ENCODE data around the gene COLQ. TPM values are rescaled to one million over a fixed set of nuclear protein-coding genes. Genes with fewer than 3 reads are reported as not detected.

The COLQ gene
- total RNA-seq, 1 experiment from 2014 or later: 1.9 TPM

GRCh38 chr3:15409774-15410173, 111.7 kb downstream of the COLQ start:
- no TSS peak for BruUV-seq (replicated peaks)
- CTCF ChIA-PET: no interaction called here

More at GRCh38 chr3:15409774-15410173, 111.7 kb downstream of the COLQ start:
- TF ChIP-seq SRF (IDR thresholded peaks at IDR 0.05; ENCODE audit: low read depth) (no peak), SIN3A (IDR thresholded peaks at IDR 0.05; ENCODE audit: low read depth) (no peak), EGR1 (IDR thresholded peaks at IDR 0.05; ENCODE audit: low read depth) (no peak), POLR2A (IDR thresholded peaks at IDR 0.05; ENCODE audit: borderline replicate concordance, extremely low read depth, insufficient read depth, insufficient read length) (no peak), MAX (IDR thresholded peaks at IDR 0.05) (no peak), YY1 (IDR thresholded peaks at IDR 0.05; ENCODE audit: extremely low read depth, insufficient replicate concordance, low read depth, low read length) (no peak), ATF3 (IDR thresholded peaks at IDR 0.05) (no peak), FOSL1 (IDR thresholded peaks at IDR 0.05; ENCODE audit: low read depth) (no peak), POLR2AphosphoS5 (IDR thresholded peaks at IDR 0.05; ENCODE audit: low read depth, low read length) (no peak), ZBTB33 (IDR thresholded peaks at IDR 0.05; ENCODE audit: extremely low read depth, insufficient replicate concordance, low read length) (no peak), RAD21 (IDR thresholded peaks at IDR 0.05; ENCODE audit: low read depth) (no peak), SP1 (IDR thresholded peaks at IDR 0.05; ENCODE audit: low read depth) (no peak), CTCF (IDR thresholded peaks at IDR 0.05 in 2 of 3, conservative IDR thresholded peaks at IDR 0.05 in 1 of 3; ENCODE audit: borderline replicate concordance in 1 of 3, insufficient read depth in 1 of 3, low read depth in 2 of 3, low read length in 2 of 3) (no peak), CEBPB (IDR thresholded peaks at IDR 0.05; ENCODE audit: low read depth) (no peak)
- TF ChIP-seq, protein P1, sequence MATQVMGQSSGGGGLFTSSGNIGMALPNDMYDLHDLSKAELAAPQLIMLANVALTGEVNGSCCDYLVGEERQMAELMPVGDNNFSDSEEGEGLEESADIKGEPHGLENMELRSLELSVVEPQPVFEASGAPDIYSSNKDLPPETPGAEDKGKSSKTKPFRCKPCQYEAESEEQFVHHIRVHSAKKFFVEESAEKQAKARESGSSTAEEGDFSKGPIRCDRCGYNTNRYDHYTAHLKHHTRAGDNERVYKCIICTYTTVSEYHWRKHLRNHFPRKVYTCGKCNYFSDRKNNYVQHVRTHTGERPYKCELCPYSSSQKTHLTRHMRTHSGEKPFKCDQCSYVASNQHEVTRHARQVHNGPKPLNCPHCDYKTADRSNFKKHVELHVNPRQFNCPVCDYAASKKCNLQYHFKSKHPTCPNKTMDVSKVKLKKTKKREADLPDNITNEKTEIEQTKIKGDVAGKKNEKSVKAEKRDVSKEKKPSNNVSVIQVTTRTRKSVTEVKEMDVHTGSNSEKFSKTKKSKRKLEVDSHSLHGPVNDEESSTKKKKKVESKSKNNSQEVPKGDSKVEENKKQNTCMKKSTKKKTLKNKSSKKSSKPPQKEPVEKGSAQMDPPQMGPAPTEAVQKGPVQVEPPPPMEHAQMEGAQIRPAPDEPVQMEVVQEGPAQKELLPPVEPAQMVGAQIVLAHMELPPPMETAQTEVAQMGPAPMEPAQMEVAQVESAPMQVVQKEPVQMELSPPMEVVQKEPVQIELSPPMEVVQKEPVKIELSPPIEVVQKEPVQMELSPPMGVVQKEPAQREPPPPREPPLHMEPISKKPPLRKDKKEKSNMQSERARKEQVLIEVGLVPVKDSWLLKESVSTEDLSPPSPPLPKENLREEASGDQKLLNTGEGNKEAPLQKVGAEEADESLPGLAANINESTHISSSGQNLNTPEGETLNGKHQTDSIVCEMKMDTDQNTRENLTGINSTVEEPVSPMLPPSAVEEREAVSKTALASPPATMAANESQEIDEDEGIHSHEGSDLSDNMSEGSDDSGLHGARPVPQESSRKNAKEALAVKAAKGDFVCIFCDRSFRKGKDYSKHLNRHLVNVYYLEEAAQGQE (IDR thresholded peaks at IDR 0.05; ENCODE audit: low read depth): no peak
- Histone ChIP-seq H3K4me1 (ENCODE audit: control insufficient read depth in 1 of 2, insufficient read depth in 2 of 2, low read length in 2 of 2) (no peaks in the 10 kb centered on the region), H3K36me3 (ENCODE audit: control insufficient read depth in 1 of 2, insufficient read depth in 2 of 2, low read length in 2 of 2) (peaks cover 14 to 19% of the 10 kb centered on the region in 2 experiments; a peak in 3 of 4 replicates), H3K9ac (ENCODE audit: low read length) (no peak overlapping the region), H3K9me3 (ENCODE audit: control insufficient read depth in 1 of 2, insufficient read depth in 1 of 2, low read depth in 1 of 2, low read length in 2 of 2) (no peaks in the 10 kb centered on the region), H4K20me1 (ENCODE audit: insufficient read depth) (no peaks in the 10 kb centered on the region), H3K27ac (ENCODE audit: low read depth, low read length) (no peak overlapping the region), H3K9me2 (ENCODE audit: insufficient read depth) (no peaks in the 10 kb centered on the region), H3K27me3 (ENCODE audit: insufficient read depth, low read length) (no peaks in the 10 kb centered on the region), H3K79me2 (ENCODE audit: insufficient read depth, low read length) (no peaks in the 10 kb centered on the region), H2AFZ (ENCODE audit: low read depth, low read length, poor library complexity, severe bottlenecking) (no peak overlapping the region), H3K4me3 (replicated peaks in 1 of 2; ENCODE audit: low read depth in 1 of 2, low read length in 2 of 2) (no peak overlapping the region), H3K4me2 (ENCODE audit: low read length) (no peak overlapping the region)
- POLR2A ChIA-PET: no interaction called here
- no peak for DNase-seq (ENCODE audit: low read depth, low spot score)
- intact Hi-C loops (cut with micrococcal nuclease): no loop called here
- RAD21 ChIA-PET (ENCODE audit: low non-redundant PET in 1 of 2, low total read pairs in 2 of 2, uncharacterized antibody in 2 of 2, unreplicated experiment in 2 of 2): no interaction called here
- ATAC-seq: no peak
